ENCODE results near the gene OCA2.

The OCA2 gene

GRCh38 chr15:28068930-28069329 is 30.2 kb downstream of the OCA2 start:
- Histone ChIP-seq H3K4me3 (ENCODE audit: low read length, poor library complexity, severe bottlenecking) (no peak overlapping the region), H3K4me1 (ENCODE audit: insufficient read depth, low read length, poor library complexity, severe bottlenecking) (no peaks in the 10 kb centered on the region), H3K27me3 (ENCODE audit: insufficient read depth, low read length, poor library complexity, severe bottlenecking) (no peaks in the 10 kb centered on the region), H3K9me3 (ENCODE audit: insufficient read depth, low read depth, low read length) (no peaks in the 10 kb centered on the region), H2AFZ (ENCODE audit: low read length) (no peak overlapping the region), H3K4me2 (ENCODE audit: low read depth, low read length, poor library complexity, severe bottlenecking) (no peak overlapping the region), H4K20me1 (ENCODE audit: insufficient read depth, low read length, poor library complexity, severe bottlenecking) (no peaks in the 10 kb centered on the region), H3K9me2 (replicated peaks; ENCODE audit: low read depth, low read length) (no peaks in the 10 kb centered on the region), H3K79me2 (ENCODE audit: insufficient read depth, low read length) (no peaks in the 10 kb centered on the region), H3F3A (ENCODE audit: low read depth) (no peaks in the 10 kb centered on the region), H3K9ac (ENCODE audit: low read depth, low read length, poor library complexity, severe bottlenecking) (no peak overlapping the region), H3K36me3 (ENCODE audit: insufficient read depth, low read length) (no peaks in the 10 kb centered on the region)
- TF ChIP-seq CTCF (conservative IDR thresholded peaks at IDR 0.05; ENCODE audit: low read length) (no peak), EZH2phosphoT487 (IDR thresholded peaks at IDR 0.05; ENCODE audit: borderline replicate concordance) (no peak)

GRCh38 chr15:28066231-28066630 is 32.9 kb downstream of the OCA2 start:
- Histone ChIP-seq H3K9me2 (replicated peaks; ENCODE audit: low read depth, low read length) (no peaks in the 10 kb centered on the region), H3K27me3 (ENCODE audit: insufficient read depth, low read length, poor library complexity, severe bottlenecking) (no peaks in the 10 kb centered on the region), H4K20me1 (ENCODE audit: insufficient read depth, low read length, poor library complexity, severe bottlenecking) (no peaks in the 10 kb centered on the region), H3K4me3 (ENCODE audit: low read length, poor library complexity, severe bottlenecking) (no peak overlapping the region), H3K9ac (ENCODE audit: low read depth, low read length, poor library complexity, severe bottlenecking) (no peak overlapping the region), H3K9me3 (ENCODE audit: insufficient read depth, low read depth, low read length) (no peaks in the 10 kb centered on the region), H3K79me2 (ENCODE audit: insufficient read depth, low read length) (no peaks in the 10 kb centered on the region), H2AFZ (ENCODE audit: low read length) (no peak overlapping the region), H3K36me3 (ENCODE audit: insufficient read depth, low read length) (no peaks in the 10 kb centered on the region), H3F3A (ENCODE audit: low read depth) (no peaks in the 10 kb centered on the region), H3K4me2 (ENCODE audit: low read depth, low read length, poor library complexity, severe bottlenecking) (no peak overlapping the region), H3K4me1 (ENCODE audit: insufficient read depth, low read length, poor library complexity, severe bottlenecking) (no peaks in the 10 kb centered on the region)
- TF ChIP-seq EZH2phosphoT487 (IDR thresholded peaks at IDR 0.05; ENCODE audit: borderline replicate concordance): no peak
- no peak for TF ChIP-seq CTCF (conservative IDR thresholded peaks at IDR 0.05; ENCODE audit: low read length)

GRCh38 chr15:28060005-28060404 is 39.1 kb downstream of the OCA2 start:
- Histone ChIP-seq H3K9me2 (replicated peaks; ENCODE audit: low read depth, low read length) (no peaks in the 10 kb centered on the region), H3K4me1 (ENCODE audit: insufficient read depth, low read length, poor library complexity, severe bottlenecking) (no peaks in the 10 kb centered on the region), H3K79me2 (ENCODE audit: insufficient read depth, low read length) (no peaks in the 10 kb centered on the region), H3K9me3 (ENCODE audit: insufficient read depth, low read depth, low read length) (no peaks in the 10 kb centered on the region), H4K20me1 (ENCODE audit: insufficient read depth, low read length, poor library complexity, severe bottlenecking) (no peaks in the 10 kb centered on the region), H2AFZ (ENCODE audit: low read length) (no peak overlapping the region), H3K27me3 (ENCODE audit: insufficient read depth, low read length, poor library complexity, severe bottlenecking) (no peaks in the 10 kb centered on the region), H3F3A (ENCODE audit: low read depth) (no peaks in the 10 kb centered on the region), H3K4me2 (ENCODE audit: low read depth, low read length, poor library complexity, severe bottlenecking) (no peak overlapping the region), H3K4me3 (ENCODE audit: low read length, poor library complexity, severe bottlenecking) (no peak overlapping the region), H3K9ac (ENCODE audit: low read depth, low read length, poor library complexity, severe bottlenecking) (no peak overlapping the region), H3K36me3 (ENCODE audit: insufficient read depth, low read length) (no peaks in the 10 kb centered on the region)
- no peak for TF ChIP-seq CTCF (conservative IDR thresholded peaks at IDR 0.05; ENCODE audit: low read length)

Data from Loucy (cell line).